Measurements from ENCODE around the gene CHRNA9. TPM values are rescaled to one million over a fixed set of nuclear protein-coding genes. Genes with fewer than 3 reads are reported as not detected.

Gene CHRNA9
- total RNA-seq, 1 experiment from 2014 or later = 2.0 TPM

DNA sequence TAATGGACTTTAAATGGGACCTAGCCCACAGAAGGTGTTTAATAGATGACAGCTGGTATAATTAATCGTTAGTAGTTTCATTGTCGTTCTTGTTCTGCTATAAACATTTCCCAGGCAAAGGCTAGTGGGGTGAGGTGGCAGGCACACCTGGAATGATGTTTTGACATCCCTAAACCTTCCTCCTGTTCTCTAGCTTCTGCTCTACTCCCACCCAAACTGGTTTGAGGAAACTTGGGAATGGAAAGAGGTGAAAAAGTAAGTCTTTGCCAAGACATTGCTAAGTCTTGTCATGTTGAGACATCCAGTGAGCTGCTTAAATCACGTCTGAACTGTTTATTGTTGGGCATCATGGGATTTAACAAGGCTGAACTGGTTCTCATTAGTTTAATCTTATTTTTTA, 37.5 kb downstream of the CHRNA9 start:
- Mint-ChIP-seq H3K4me3 (ENCODE audit: unreplicated experiment) (no peak overlapping the region), H3K27ac (ENCODE audit: low read depth, unreplicated experiment) (no peak overlapping the region), H3K9me3 (ENCODE audit: unreplicated experiment) (no peaks in the 10 kb centered on the region), H3K36me3 (ENCODE audit: insufficient read depth, unreplicated experiment) (peaks cover 5% of the 10 kb centered on the region), H3K27me3 (ENCODE audit: insufficient read depth, unreplicated experiment) (no peaks in the 10 kb centered on the region), H3K4me1 (ENCODE audit: insufficient read depth, unreplicated experiment) (no peaks in the 10 kb centered on the region)
- intact Hi-C loops (cut with micrococcal nuclease) = no loop called here
- ChIA-PET CTCF (interaction anchor here (1.7 kb wide), 1 partner anchor 10 kb away, joined by 3 read pairs; no protein-coding TSS in a partner anchor), POLR2A (interaction anchor here (0.5 kb wide), 1 partner anchor 404 kb away, joined by 3 read pairs; no protein-coding TSS in a partner anchor)
- BruUV-seq (replicated peaks) = no TSS peak
- TF ChIP-seq, protein P1, sequence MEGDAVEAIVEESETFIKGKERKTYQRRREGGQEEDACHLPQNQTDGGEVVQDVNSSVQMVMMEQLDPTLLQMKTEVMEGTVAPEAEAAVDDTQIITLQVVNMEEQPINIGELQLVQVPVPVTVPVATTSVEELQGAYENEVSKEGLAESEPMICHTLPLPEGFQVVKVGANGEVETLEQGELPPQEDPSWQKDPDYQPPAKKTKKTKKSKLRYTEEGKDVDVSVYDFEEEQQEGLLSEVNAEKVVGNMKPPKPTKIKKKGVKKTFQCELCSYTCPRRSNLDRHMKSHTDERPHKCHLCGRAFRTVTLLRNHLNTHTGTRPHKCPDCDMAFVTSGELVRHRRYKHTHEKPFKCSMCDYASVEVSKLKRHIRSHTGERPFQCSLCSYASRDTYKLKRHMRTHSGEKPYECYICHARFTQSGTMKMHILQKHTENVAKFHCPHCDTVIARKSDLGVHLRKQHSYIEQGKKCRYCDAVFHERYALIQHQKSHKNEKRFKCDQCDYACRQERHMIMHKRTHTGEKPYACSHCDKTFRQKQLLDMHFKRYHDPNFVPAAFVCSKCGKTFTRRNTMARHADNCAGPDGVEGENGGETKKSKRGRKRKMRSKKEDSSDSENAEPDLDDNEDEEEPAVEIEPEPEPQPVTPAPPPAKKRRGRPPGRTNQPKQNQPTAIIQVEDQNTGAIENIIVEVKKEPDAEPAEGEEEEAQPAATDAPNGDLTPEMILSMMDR (IDR thresholded peaks at IDR 0.05; ENCODE audit: unreplicated experiment) = no peak
- DNase-seq (ENCODE audit: unreplicated experiment) = no peak

- BruUV-seq (replicated peaks) = no TSS peak
These were observed 38.5 kb downstream of the CHRNA9 start for GRCh38 chr4:40373636-40374035.

DNA sequence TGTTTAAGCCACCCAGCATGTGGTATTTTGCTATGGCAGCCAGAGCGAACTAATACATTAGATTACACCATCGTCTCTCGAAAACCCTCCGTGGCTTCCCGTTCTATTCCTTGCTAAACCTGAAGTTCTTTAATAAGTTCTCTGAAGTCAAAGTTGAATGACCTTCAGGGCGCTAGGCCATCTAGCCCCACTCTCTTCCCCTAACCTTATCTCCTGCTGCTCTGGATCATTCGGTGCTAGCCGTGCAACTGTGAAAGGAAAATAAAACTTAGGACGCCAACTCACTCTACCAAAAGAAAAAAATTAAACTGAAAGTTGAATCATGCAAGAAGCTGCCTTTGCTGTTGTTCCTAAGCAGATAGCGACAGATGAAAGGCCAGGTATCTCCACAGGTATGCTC, 40.0 kb downstream of the CHRNA9 start:
- H3K27me3 Mint-ChIP-seq (ENCODE audit: insufficient read depth, unreplicated experiment) = no peaks in the 10 kb centered on the region
- ChIA-PET CTCF (interaction anchor here (0.6 kb wide), 1 partner anchor 15 kb away, joined by 3 read pairs; no protein-coding TSS in a partner anchor), POLR2A (no interaction called here)
- no peak overlapping the region for H3K27ac Mint-ChIP-seq (ENCODE audit: low read depth, unreplicated experiment)
- TF ChIP-seq, protein P1 (IDR thresholded peaks at IDR 0.05; ENCODE audit: unreplicated experiment) = no peak
- H3K36me3 Mint-ChIP-seq (ENCODE audit: insufficient read depth, unreplicated experiment) = peaks cover 2% of the 10 kb centered on the region
- DNase-seq (ENCODE audit: unreplicated experiment) = no peak
- intact Hi-C loops (cut with micrococcal nuclease) = no loop called here
- BruUV-seq (replicated peaks) = no TSS peak
- H3K4me3 Mint-ChIP-seq (ENCODE audit: unreplicated experiment) = no peak overlapping the region
- no peaks in the 10 kb centered on the region for H3K4me1 Mint-ChIP-seq (ENCODE audit: insufficient read depth, unreplicated experiment)
- no peaks in the 10 kb centered on the region for H3K9me3 Mint-ChIP-seq (ENCODE audit: unreplicated experiment)

More at GRCh38 chr4:40373636-40374035, 38.5 kb downstream of the CHRNA9 start:
- no peaks in the 10 kb centered on the region for H3K4me1 Mint-ChIP-seq (ENCODE audit: insufficient read depth, unreplicated experiment)
- H3K27ac Mint-ChIP-seq (ENCODE audit: low read depth, unreplicated experiment) = no peak overlapping the region
- intact Hi-C loops (cut with micrococcal nuclease) = no loop called here
- no peaks in the 10 kb centered on the region for H3K27me3 Mint-ChIP-seq (ENCODE audit: insufficient read depth, unreplicated experiment)
- POLR2A ChIA-PET = no interaction called here
- TF ChIP-seq, protein P1 (IDR thresholded peaks at IDR 0.05; ENCODE audit: unreplicated experiment) = no peak
- no peak overlapping the region for H3K4me3 Mint-ChIP-seq (ENCODE audit: unreplicated experiment)
- no peak for DNase-seq (ENCODE audit: unreplicated experiment)
- CTCF ChIA-PET = no interaction called here
- H3K9me3 Mint-ChIP-seq (ENCODE audit: unreplicated experiment) = no peaks in the 10 kb centered on the region
- peaks cover 5% of the 10 kb centered on the region for H3K36me3 Mint-ChIP-seq (ENCODE audit: insufficient read depth, unreplicated experiment)

GRCh38 chr4:40375620-40376019, 40.5 kb downstream of the CHRNA9 start:
- H3K9me3 Mint-ChIP-seq (ENCODE audit: unreplicated experiment) = no peaks in the 10 kb centered on the region
- BruUV-seq (replicated peaks) = no TSS peak

More at GRCh38 chr4:40375620-40376019, 40.5 kb downstream of the CHRNA9 start:
- Mint-ChIP-seq H3K4me1 (ENCODE audit: insufficient read depth, unreplicated experiment) (no peaks in the 10 kb centered on the region), H3K36me3 (ENCODE audit: insufficient read depth, unreplicated experiment) (no peaks in the 10 kb centered on the region), H3K27ac (ENCODE audit: low read depth, unreplicated experiment) (no peak overlapping the region), H3K27me3 (ENCODE audit: insufficient read depth, unreplicated experiment) (no peaks in the 10 kb centered on the region), H3K4me3 (ENCODE audit: unreplicated experiment) (no peak overlapping the region)
- CTCF ChIA-PET = no interaction called here
- POLR2A ChIA-PET = no interaction called here
- intact Hi-C loops (cut with micrococcal nuclease) = no loop called here
- no peak for DNase-seq (ENCODE audit: unreplicated experiment)
- TF ChIP-seq, protein P1 (IDR thresholded peaks at IDR 0.05; ENCODE audit: unreplicated experiment) = no peak

Data from MCF 10A (cell line).